Stimulated activated CD8-positive, alpha-beta memory T cell treated with anti-CD3 and anti-CD28 coated beads, Interleukin-12 subunit alpha, Interleukin-12 subunit beta, amount 100 ng/mL, for 1 hour (primary cell): Measurements from ENCODE around the gene LMAN2.
"Not testable (repeated sequence)": the region's sequence is repeated elsewhere in the genome, so short reads cannot be mapped to it uniquely, and the experiment has no call there.

ENCODE experiments used
- DNase-seq: peaks from one replicate; pipeline ENCODE4 v3.0.0-alpha.2; 2020; ENCODE audit warnings: low read depth

Gene LMAN2

GRCh38 chr5:177306674-177307543, 44.6 kb downstream of the LMAN2 start:
- DNase-seq: no peak

- not testable (repeated sequence) for DNase-seq
Measured at GRCh38 chr5:177306103-177306640, 45.3 kb downstream of the LMAN2 start.

- DNase-seq: no peak
Measured at GRCh38 chr5:177304392-177305119, 46.9 kb downstream of the LMAN2 start.

GRCh38 chr5:177303925-177304391, 47.5 kb downstream of the LMAN2 start:
- no peak for DNase-seq

- peak; percentile 81 for DNase-seq
Measured at GRCh38 chr5:177303121-177303924, 48.1 kb downstream of the LMAN2 start, which contains the start of the genes PRELID1 and RAB24. Gene PRELID1, plus strand, starts transcription at chr5:177303799. Its CDS starts 187 bp downstream, at chr5:177303986. Gene RAB24, minus strand, starts transcription at chr5:177303719. Its CDS starts 431 bp downstream, at chr5:177303288.

- DNase-seq: no peak
Measured at GRCh38 chr5:177302354-177303110, 48.9 kb downstream of the LMAN2 start.

- DNase-seq: no peak
Measured at GRCh38 chr5:177301503-177302165, 49.8 kb downstream of the LMAN2 start.

- no peak for DNase-seq
Measured at GRCh38 chr5:177300951-177301350, 50.5 kb downstream of the LMAN2 start.

GRCh38 chr5:177300236-177300880, 51.1 kb downstream of the LMAN2 start:
- DNase-seq: peak; percentile 61

- no peak for DNase-seq
Measured at GRCh38 chr5:177299697-177300096, 51.8 kb downstream of the LMAN2 start.

GRCh38 chr5:177297922-177298321, 53.5 kb downstream of the LMAN2 start:
- DNase-seq: no peak

- no peak for DNase-seq
Measured at GRCh38 chr5:177296581-177296980, 54.9 kb downstream of the LMAN2 start.

GRCh38 chr5:177295924-177296323, 55.5 kb downstream of the LMAN2 start:
- DNase-seq: no peak

- DNase-seq: no peak
Measured at GRCh38 chr5:177294632-177295031, 56.8 kb downstream of the LMAN2 start.

- no peak for DNase-seq
Measured at GRCh38 chr5:177293819-177294581, 57.5 kb downstream of the LMAN2 start.

GRCh38 chr5:177291735-177292134, 59.7 kb downstream of the LMAN2 start:
- no peak for DNase-seq

GRCh38 chr5:177290816-177291596, 60.5 kb downstream of the LMAN2 start:
- no peak for DNase-seq

- no peak for DNase-seq
Measured at GRCh38 chr5:177288191-177288590, 63.3 kb downstream of the LMAN2 start.
